NCI-H748 treated with DMSO at 0.1 percent for 48 hours (cell line): ENCODE data around the gene FAHD1.

Source experiments
- DNase-seq: peaks from one replicate; lab custom pipeline; 2025; lab: John Stamatoyannopoulos, UW

FAHD1 gene

DNA sequence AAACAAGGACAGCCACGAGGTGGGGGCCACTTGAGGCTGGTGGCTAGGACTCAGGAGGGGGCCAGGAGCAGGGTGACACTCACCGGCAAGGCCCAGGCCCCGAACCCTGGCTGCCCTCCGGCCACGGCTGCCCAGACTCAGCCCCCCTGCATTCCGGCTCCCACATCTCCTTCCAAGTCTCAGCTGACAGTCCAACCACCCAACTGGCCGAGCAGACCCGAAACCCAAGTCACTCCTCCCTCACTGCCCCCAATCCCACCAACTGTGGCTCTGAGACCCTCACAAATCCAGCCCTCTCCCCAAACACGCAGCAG lies 9.8 kb upstream of the FAHD1 start:
- DNase-seq, result no peak

DNA sequence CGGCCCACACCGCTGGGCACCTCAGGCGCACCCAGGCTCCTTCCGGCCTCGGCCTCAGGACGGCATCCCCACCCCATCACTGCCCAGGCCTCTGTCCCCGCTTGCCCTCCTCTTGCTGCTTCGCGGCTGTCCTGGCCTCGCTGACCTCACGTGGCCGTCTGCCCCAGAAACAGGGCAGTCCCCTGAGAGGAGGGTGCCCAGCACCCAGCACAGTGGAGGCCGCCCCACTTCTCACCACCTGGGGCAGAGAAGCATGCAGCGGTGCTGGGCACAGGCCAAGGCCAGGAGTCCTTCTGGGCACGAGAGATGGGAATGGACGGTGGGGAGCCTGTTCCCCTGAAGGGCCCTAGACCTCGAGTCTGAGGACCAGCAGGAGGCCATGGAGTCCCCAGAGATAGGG lies 9.3 kb upstream of the FAHD1 start:
- no peak for DNase-seq

DNA sequence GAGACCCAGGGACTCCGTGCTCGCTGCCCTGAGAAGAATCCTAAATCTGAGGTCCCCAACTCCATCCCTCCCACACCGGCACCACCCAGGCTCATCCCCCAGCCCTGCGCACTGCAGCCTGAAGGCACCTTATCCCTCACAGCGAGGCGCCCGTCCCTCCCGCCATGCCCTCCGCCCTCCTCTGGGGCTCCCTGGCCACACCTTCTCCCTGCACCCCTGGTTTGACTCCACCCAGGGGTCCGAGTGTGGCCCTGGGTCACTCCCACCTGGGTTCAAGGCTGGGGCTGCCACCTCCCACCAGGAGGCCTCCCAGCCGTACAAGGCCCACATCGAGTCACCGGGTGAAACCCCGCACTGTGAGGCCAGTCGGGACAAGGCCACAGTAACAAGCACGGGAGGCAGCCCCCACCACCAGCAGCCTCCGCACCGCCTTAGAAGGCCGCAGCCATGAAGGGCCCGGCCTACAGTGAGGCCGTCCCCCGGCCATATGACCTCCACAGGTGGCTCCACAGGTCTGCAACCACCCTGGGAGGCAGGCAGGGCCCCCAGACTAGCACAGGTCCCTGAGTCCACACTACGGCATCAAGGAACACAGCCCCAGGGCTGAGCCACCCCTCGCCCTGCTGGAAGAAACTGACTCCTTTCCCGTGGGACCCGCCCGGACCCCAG lies 8.7 kb upstream of the FAHD1 start:
- DNase-seq, result no peak

DNA sequence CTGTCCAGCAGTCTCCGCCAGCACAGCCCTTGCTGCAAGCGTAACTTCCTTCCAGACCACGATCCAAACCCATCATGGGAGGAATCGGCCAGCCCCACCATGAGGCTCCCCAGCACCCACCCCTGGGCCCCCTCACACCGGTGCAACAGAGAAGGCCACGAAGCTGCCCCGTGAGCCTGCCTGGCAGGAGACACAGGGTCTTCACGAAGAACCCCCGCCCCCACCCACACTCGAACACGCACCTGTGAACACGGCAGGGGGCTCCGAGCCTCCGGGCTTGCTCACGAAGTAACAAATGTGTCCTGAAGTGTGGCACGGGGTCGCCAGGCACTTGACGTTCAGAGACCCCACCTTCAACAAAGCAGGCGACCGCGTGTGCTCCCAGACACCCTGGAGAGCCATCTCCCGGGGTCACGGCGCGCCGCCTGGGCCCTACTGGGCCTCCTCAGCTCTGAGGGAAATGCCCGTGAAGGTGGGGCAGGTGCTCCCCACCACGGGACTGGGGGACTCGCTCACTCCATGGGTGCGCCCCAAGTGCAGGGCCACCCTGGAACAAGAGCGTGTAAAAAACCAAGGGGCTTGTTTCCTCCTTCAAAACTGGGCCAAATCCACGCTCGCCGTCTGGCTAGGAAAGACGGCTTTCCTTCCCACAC lies 8.0 kb upstream of the FAHD1 start:
- DNase-seq, result no peak

DNA sequence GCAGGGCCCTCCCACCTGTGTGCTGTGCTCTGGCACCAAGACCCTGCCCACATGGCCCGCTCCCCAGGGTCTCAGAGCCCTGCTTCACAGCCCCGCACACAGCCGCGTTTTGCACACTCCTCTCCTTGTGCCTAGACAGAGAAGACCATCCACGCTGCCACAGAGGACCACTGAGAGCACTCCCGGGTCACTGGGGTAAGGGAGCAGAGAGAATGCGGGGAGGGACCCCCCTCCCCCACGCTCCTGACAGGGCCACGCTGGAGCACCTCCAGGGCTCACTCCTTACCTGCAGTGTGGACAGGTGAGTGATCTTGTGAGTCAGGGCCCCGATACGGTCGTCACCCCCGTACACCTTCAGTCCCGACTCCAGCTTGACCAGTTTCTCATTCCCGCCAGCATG lies 7.4 kb upstream of the FAHD1 start:
- no peak for DNase-seq

DNA sequence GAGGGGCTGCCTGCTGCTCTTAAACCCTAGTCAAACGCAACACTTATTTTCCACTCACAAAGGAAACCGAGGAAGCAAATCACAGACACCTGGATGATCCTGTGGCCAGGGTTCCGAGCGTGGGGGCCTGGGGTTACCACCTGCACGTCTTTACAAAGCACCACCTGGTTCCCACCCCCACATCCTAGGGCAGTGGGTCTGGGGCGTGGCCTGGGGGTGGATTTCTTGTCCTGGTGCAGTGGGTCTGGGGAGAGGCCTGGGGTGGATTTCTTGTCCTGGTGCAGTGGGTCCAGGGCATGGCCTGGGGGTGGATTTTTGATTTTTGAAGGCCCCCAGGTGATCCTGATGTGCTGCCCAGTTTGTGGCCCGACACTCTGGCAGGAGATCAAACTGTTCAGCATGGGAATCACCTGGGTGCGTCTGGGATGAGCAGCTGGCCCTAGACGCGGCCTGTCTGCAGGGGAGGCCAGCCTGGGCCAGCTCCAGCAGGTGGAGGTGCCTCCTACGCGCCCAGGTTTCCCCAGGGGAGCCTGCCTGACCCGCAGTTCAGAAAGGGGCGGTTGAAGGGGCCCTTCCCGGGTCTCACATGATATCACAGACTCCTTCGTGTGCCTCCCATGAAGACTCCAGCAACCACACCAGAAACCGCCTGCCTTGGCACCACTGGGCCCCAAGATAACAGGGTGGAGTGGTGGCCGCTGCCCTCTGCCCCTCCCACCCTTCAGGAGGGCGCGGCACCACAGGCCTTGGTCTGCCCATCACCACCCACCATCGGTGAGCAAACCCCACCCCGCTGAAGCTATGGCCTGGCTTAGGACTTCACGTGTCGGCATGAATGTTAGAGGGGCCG lies 6.7 kb upstream of the FAHD1 start:
- DNase-seq, result no peak

DNA sequence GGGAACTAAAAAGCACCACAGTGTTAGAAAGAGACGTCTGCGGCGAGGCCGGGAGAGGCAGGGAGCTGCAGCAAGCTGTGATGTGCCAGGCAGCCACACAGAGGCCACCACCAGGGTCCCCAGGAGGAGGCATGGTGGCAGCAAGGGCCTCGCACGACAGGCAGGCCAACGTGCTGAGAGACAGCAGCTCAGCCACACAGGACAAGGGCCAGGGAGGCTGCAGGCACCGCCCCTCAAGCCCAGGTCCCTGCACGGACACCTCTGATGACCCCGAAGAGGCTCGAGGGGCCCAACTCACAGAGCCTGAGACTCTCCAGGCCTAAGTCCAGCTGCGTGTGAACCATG lies 6.1 kb upstream of the FAHD1 start:
- DNase-seq, result no peak

DNA sequence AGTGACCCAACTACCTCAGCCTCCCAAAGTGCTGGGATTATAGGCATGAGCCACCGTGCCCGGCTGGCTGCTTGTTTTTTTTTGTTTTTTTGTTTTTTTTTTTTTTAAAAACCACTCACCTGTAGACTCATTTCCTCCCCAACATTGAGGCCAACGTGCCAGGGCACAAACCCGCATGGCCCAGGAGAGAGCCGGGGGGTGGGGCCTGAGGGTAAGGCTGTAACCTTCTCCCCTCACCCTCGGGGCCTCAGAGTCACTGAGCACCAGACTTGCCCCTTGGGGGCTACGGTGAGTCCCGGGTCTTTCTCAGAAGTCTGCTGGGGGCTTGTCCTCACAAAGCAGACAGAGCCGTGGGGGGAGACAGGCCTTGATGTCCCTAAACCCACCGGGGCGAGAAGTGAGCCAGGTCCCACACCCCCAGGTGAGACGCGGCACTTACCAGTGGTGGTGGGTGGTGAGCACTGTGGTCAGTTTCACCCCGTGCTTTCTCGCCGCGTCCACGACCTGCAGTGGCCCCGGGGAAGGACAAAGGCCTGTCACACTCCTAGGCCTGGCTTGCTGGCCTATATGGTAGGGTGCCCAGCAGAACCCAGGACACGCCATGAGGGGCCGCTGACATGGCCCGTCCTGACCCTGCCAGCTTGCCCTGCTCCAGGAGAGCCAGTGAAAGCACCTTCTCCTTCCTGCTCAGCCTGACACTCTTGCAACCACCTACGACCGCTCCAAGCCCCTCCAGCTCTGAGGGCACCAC lies 5.0 kb upstream of the FAHD1 start:
- no peak for DNase-seq

DNA sequence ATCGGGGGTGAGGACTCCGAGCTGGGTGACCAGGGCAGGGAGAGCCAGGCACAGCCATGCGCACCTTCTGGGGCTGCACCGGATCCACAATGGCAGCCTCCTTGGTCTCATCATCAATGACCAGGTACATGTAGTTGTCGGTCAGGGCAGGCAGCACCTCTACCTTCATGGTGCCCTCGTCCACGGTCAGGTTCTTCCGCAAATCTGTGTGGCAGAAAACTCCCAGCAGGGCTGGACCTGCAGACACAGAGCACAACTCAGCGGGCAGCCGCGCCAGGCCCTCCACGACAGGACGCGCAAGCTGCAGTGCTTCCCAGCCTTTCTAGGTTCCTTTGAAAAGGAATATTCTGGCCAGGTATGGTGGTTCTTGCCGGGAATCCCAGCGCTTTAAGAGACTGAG lies 4.2 kb upstream of the FAHD1 start:
- no peak for DNase-seq

DNA sequence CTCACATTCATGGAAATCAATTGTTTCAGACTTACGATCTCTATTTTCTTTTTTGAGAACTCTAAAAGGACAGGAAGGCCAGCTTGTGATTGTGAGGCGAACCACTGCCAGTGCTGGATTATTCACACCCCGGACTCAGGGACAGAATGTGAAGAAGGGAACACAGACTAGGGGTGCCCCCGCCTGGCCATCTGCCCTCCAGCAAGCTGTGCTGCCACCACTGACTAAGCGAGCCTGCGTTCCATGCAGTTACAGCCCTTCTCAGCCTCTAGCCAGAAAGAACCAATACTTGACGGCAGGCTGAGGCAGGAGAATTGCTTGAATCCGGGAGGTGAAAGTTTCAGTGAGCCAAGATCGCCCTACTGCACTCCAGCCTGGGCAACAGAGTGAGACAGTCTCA lies 3.2 kb upstream of the FAHD1 start:
- DNase-seq, result no peak

DNA sequence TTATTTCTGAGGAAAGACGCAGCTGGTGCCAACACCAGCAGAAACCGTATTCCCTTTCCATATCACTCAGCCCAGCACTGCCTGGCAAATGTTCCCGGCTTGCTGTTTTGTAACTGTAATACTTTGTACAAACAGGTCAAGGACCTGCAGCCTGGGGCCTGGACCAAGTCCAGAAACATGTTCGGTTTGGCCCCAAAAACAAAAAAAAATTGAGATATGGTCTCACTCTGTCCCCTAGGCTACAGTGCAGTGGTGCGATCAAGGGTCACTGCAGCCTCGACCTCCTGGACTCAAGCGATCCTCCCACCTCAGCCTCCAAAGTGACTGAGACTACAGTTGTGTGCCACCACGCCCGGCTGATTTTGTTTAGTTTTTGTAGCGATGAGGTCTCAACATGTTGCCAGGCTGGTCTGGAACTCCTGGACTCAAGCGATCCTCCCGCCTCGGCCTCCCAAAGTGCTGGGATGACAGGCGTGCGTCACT lies 1.6 kb upstream of the FAHD1 start:
- no peak for DNase-seq

DNA sequence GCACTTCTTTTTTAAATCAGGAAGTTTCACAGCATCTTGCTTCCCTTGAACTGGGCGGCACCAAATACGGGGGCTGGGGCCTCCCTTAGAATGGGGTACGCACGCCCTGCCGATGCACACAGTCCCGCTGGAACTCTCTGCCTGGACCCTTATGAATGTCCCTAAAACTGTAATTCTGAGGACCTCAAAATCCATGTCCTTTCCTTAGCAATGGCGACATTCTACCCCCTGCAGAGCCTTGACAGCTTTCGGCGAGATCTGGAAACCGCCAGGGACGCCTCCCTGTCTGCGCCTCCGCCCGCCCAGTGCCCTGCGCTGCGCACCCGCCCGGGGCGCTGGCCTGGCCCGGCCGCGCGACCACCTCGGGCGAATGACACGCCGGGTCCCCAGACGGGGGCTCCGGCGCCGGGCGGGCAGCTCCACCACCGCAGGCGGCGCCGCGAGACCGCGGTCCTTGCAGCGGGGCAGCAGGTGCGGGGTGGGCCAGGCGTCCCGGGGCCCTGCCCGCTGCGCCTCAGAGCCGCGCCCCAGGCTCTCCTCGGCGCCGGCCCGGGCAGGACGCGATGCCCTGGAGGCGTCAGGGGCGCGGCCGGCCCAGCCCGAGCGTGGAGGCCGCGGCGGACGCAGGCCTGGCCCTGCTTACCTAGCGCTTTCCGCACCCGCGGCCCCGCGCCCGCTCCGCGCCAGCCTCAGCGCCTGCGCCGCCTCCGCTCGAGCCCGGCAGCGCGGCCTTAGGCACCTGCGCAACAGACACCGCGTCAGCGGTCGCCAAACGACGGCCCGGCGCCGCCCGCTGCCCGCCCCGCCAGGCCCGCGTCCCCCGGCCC lies 929 bp upstream of the FAHD1 start:
- DNase-seq, result no peak

DNA sequence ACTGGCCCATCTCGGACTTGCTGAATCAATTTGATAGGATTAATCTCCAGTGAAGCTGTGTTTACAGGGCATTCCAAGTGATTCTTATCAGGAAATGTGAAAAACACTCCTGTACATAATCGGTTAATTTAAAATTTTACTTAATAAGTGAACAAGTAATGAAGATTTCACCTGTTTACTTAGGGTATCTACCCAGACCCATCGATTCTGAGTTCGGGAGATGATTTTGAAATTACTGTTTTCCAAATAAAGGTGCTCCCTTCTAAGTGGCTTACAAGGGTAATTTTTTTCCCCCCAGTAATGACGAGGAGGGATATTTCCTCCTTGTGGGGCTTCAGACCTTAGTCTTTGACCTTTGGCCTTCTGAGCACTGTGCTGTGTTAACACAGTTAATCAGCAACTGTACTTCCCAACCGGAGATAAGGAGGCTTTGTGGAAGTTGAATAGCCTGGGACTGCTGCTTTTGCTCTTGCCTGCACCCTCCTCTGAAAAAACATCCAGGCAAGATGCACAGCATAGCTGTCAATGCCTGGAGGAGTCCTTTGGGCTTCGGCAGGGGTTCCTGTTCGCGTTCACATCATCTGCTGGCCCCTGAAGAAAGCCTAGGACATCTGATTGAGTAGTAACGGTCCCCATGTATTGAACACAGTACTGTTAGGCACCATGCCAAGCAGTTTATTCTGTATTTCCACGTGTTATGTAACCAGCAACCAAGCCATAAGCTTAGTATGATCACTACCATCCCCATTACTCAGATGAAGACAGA lies 1.8 kb downstream of the FAHD1 start:
- DNase-seq, result no peak

DNA sequence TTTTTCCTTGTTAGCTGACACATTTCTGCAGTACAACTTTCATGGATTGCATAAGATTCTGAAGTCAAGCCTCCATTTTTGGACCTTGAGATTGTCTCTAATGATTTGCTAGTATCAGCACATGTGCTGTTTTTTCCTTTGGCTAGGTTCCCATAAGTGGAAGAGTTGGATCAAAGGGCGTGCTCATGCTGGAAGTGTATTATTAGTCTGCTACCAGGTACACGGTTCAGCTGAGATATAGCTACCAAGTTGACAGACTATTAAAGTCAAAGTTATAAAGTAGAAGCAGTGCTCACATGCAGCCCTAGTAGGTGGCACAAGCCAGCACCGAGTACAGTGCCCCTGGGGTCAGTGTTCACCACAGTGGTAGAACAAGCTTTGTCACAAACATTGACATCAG lies 3.2 kb downstream of the FAHD1 start:
- no peak for DNase-seq

DNA sequence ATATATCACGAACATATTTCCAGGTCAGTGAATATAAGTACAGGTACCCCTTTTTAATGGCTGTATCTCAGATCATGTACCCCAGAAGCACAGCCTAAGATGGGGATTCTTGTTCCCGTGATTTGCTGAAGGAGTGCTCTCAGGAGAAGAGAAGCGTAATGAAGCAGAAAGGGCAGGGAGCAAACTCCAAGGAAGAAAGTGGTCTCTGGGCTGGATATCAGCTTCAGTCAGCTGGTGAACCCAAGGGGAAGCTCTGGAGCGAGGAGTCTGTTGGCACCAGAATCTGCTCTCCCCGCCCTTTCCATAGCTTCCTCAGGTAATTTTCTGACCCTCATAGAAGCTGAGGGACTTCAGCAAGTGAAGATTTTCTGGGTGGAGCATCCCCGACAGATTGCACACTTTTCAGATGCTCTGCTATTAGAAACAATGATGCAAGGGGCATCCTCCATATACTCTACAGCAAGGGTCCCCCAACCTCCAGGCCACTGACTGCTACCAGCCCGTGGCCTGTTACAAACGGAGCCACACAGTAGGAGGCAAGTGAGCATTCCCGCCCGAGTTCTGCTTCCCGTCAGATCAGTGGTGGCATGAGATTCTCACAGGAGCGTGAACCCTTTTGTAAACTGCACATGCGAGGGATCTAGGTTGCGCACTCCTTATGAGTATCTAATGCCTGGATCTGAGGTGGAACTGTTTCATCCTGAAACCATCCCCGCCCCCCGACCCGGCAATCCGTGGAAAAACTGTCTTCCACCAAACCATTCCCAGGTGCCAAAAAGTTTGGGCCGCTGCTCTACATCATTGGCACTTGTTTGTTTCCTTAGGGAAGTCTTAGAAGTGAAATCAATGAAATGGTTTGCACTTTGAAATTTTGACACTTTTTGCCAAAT lies 4.4 kb downstream of the FAHD1 start:
- DNase-seq, result no peak

DNA sequence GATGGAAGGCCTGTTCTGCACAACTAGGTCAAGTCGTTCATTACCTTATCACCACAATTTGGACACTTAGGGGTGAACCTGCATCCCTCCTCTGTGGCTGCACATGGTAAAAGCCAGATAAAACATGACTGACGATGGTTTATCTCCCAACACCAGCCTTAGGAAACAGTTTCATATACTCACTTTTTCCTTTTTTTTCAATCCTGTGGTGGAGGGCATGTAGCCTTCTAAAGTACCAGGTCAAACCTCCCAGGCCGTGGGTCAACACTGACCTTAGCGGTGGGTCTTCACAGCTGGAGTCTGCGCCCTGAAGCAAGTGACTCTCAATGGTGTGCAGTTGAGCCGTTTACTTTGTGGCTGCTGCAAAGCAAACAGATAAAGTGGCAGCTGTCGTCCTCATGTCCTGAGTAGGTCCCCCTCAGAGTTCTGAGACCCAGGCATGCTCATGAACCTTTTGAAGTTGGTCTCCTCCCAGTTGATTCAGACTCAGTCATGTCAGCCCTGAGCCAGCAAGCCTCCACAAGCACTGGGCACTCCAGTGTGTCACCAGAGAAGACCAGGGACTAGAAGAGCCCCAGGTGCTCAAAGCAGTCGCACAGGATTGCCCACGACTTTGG lies 5.9 kb downstream of the FAHD1 start:
- DNase-seq, result no peak

DNA sequence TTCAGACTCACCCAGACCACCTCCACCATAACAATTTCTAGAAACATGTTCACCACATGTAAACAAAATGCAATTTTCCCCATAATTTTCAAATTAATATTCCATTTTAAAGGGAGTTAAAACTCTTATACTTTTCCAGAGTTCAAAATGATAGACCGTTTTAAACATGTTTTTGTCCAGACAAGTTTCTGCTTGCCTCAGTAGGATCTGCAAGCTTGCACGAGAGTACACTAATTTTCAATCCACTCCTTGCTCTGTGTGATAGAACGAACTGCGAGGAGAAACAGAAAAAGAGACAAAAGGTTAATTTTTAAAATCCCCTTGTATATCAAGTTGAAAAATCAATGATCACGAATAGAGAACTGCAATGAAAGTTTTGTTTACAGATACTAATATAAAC lies 7.1 kb downstream of the FAHD1 start:
- DNase-seq, result no peak

DNA sequence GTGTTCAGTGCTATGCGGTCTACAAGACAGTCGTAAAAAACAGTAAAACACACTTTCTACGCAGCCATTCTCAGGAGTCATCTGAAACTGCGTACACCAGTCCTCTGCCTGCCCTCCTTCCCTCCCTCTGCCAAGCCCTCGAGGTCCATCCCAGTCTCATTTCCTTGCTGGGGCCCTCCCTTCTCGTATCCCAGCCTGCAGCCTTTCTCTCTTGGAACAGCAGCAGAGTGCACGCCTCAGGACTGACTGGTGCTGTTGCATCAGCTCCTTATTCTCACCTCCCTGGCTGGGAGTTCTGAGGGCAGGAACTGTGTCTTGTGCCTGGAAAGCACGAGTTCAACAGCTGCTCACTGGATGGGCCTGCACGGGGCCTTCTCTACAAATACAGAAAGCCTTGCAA lies 12.5 kb downstream of the FAHD1 start:
- no peak for DNase-seq

DNA sequence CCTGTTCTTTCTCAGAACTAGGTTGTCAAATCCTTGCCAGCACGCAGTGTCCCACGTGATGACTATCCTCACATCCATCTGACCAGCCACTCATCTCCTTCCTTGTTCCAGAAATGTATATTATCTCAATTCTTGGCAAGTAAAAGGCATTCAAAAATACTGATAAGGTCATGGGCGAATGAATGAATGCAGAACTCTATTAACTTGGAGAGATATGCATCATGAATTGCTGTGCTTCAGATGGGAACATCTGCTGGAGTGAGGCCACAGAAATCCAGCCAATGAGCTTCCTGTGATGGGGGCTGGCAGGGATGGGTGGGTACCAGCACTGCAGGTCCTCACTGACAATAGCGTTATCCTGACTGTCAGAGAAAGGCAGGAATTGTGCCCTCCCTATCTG lies 19.0 kb downstream of the FAHD1 start:
- no peak for DNase-seq

DNA sequence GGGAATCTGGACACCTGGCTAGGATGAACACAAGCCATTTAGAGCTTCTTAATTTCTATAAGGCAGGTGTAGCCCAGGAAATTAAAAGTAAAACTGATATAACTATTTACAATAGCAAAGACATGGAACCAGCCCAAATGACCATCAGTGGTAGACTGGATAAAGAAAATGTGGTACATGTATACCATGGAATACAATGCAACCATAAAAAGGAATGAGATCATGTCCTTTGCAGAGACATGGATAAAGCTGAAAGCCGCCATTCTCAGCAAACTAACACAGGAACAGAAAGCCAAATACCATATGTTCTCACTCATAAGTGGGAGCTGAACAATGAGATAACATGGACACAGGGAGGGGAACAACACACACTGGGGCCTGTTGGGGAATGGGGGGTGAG lies 19.4 kb downstream of the FAHD1 start:
- no peak for DNase-seq
